B cell (primary cell): ENCODE measurements around the gene IFNE. TPM values are rescaled to one million over a fixed set of nuclear protein-coding genes. Genes with fewer than 3 reads are reported as not detected.

Source experiments
- ATAC-seq: fragments of 200-7000 bp; cut with Tn5 transposase; one replicate; pipeline ENCODE4 v1.10.0; 2021; ENCODE audit warnings: low read depth, mild to moderate bottlenecking, moderate number of reproducible peaks, moderate library complexity
- CTCF ChIA-PET: fragments of 350-600 bp; sonication (Branson Sonifier 250); formaldehyde crosslinking; loops from one replicate; lab custom pipeline; 2021; ENCODE audit warnings: antibody characterized with exemption, inconsistent platforms; lab: Charles Lee
- POLR2A ChIA-PET: fragments of 350-600 bp; sonication (Branson Sonifier 250); formaldehyde crosslinking; loops from one replicate; lab custom pipeline; 2021; ENCODE audit warnings: antibody characterized with exemption; lab: Charles Lee
- DNase-seq: peaks from one replicate; pipeline ENCODE4 v3.0.0; 2013
- H2AFZ ChIP-seq: 2 replicates; pipeline ENCODE4 v1.6.1; 2012; ENCODE audit warnings: mild to moderate bottlenecking, low read depth, low read length; ENCODE audit not compliant: insufficient read depth, poor library complexity, severe bottlenecking
- H3K27ac ChIP-seq, 2 donors: 1 replicate in 1 of 2; 2 replicates in 1 of 2; pipeline ENCODE4 v1.5.1; 2012 to 2013; ENCODE audit warnings: low read length in 2 of 2, mild to moderate bottlenecking in 2 of 2, moderate library complexity in 1 of 2
- H3K27me3 ChIP-seq, 4 experiments: fragments of 200-600 bp in 1 of 4; sonication (generic) in 1 of 4; replicated peaks in 1 of 4; 1 replicate in 2 of 4; 2 replicates in 2 of 4; pipeline versions ENCODE4 v1.6.1 to v1.7.0; 2013 to 2016; ENCODE audit warnings: low read length in 3 of 4, mild to moderate bottlenecking in 2 of 4, mixed read lengths in 1 of 4, moderate library complexity in 1 of 4; ENCODE audit not compliant: insufficient read depth in 4 of 4, control insufficient read depth in 3 of 4; ENCODE audit errors: control extremely low read depth in 1 of 4
- H3K36me3 ChIP-seq, 2 experiments: replicated peaks in 1 of 2; 1 replicate in 1 of 2; 2 replicates in 1 of 2; pipeline versions ENCODE4 v1.6.1 to v1.7.1; 2013; ENCODE audit warnings: low read length in 1 of 2; ENCODE audit not compliant: insufficient read depth in 2 of 2, control insufficient read depth in 1 of 2; ENCODE audit errors: control extremely low read depth in 1 of 2, extremely low read depth in 1 of 2
- H3K4me1 ChIP-seq, 2 donors: fragments of 200-600 bp in 1 of 2; sonication (generic) in 1 of 2; 1 replicate in 1 of 2; 2 replicates in 1 of 2; pipeline versions ENCODE4 v1.5.1 to v1.6.1; 2013 to 2017; ENCODE audit warnings: low read length in 2 of 2; ENCODE audit not compliant: control insufficient read depth in 2 of 2, insufficient read depth in 2 of 2
- H3K4me2 ChIP-seq: replicated peaks from 2 replicates; pipeline ENCODE3; 2012; ENCODE audit warnings: mild to moderate bottlenecking, low read depth, low read length; ENCODE audit not compliant: poor library complexity, severe bottlenecking
- H3K4me3 ChIP-seq, 5 experiments: fragments of 200-600 bp in 1 of 5; sonication (generic) in 1 of 5; 1 replicate in 3 of 5; 2 replicates in 2 of 5; pipeline versions ENCODE4 v1.5.1 to v1.7.0; 2011 to 2016; ENCODE audit warnings: low read length in 4 of 5, mild to moderate bottlenecking in 4 of 5, low read depth in 2 of 5, control low read depth in 1 of 5, moderate library complexity in 1 of 5; ENCODE audit not compliant: insufficient read depth in 1 of 5; ENCODE audit errors: control extremely low read depth in 1 of 5, extremely low read depth in 1 of 5
- H3K79me2 ChIP-seq: fragments of 200-600 bp; sonication (generic); one replicate; pipeline ENCODE4 v1.6.0; 2016; ENCODE audit warnings: low read length; ENCODE audit not compliant: control insufficient read depth, insufficient read depth
- H3K9ac ChIP-seq: fragments of 200-600 bp; sonication (generic); 2 replicates; pipeline ENCODE4 v1.6.1; 2017; ENCODE audit warnings: mild to moderate bottlenecking, low read length, moderate library complexity
- H3K9me3 ChIP-seq, 3 donors: one replicate each; pipeline versions ENCODE4 v1.6.1 to v1.7.1; 2013; ENCODE audit warnings: low read length in 2 of 3; ENCODE audit not compliant: control insufficient read depth in 2 of 3, insufficient read depth in 1 of 3; ENCODE audit errors: control extremely low read depth in 1 of 3
- H4K20me1 ChIP-seq: 2 replicates; pipeline ENCODE4 v1.6.0; 2012; ENCODE audit warnings: mild to moderate bottlenecking, low read length; ENCODE audit not compliant: insufficient read depth, control insufficient read depth, poor library complexity, severe bottlenecking
- H3K27ac Mint-ChIP-seq: one replicate; pipeline ENCODE4 v1.8.0; 2021; ENCODE audit warnings: mixed read lengths
- H3K27me3 Mint-ChIP-seq: one replicate; pipeline ENCODE4 v1.8.0; 2021; ENCODE audit warnings: mixed read lengths
- H3K4me1 Mint-ChIP-seq: one replicate; pipeline ENCODE4 v1.8.0; 2021; ENCODE audit warnings: mixed read lengths
- H3K4me3 Mint-ChIP-seq: one replicate; pipeline ENCODE4 v1.8.0; 2021; ENCODE audit warnings: mixed read lengths
- H3K9me3 Mint-ChIP-seq: one replicate; pipeline ENCODE4 v1.8.0; 2022; ENCODE audit warnings: mixed read lengths; ENCODE audit not compliant: insufficient read depth
- CTCF ChIP-seq: fragments of 200-600 bp; IDR thresholded peaks from one replicate; pipeline ENCODE4 v1.8.0; 2022; ENCODE audit warnings: antibody characterized with exemption, mild to moderate bottlenecking
- EZH2 ChIP-seq: IDR thresholded peaks from 2 replicates; pipeline ENCODE4 v1.6.1; 2012; ENCODE audit warnings: borderline replicate concordance, low read depth, mild to moderate bottlenecking, moderate library complexity, low read length; ENCODE audit not compliant: insufficient read depth, poor library complexity, severe bottlenecking
- WGBS: methylation state at CpG from one replicate; pipeline ENCODE4 v1.1.5; 2013; ENCODE audit warnings: missing lambda C conversion rate; ENCODE audit not compliant: insufficient coverage; 5-methylcytosine and 5-hydroxymethylcytosine counted together
- intact Hi-C: fragments of 100-400 bp; cut with micrococcal nuclease; formaldehyde crosslinking; loops from one replicate; pipeline ENCODE4 v1.10.0; 2022
- polyA plus RNA-seq: library from polyadenylated mRNA; depleted of rRNA; stranded (reverse); fragments of >200 nt; gene quantifications from 2 replicates; pipeline ENCODE4 v1.2.3, GENCODE V29; 2012
- total RNA-seq, 2 donors: library from RNA; stranded (reverse); fragments of 120-200 nt in 1 of 2; gene quantifications; 1 replicate in 1 of 2; 2 replicates in 1 of 2; pipeline versions ENCODE4 v1.2.3 to v1.2.4, GENCODE V29; 2013 to 2022

The IFNE gene
- total and polyA plus RNA-seq, 2 donors (not counting 1 experiment from before 2014, with no cell fraction given), result not detected

- Histone ChIP-seq H4K20me1 (no peaks in the 10 kb centered on the region), H3K27me3 (no peaks in the 10 kb centered on the region), H3K4me3 (no peak overlapping the region), H3K36me3 (no peaks in the 10 kb centered on the region), H3K79me2 (no peaks in the 10 kb centered on the region), H3K4me2 (no peak overlapping the region), H3K4me1 (no peaks in the 10 kb centered on the region), H2AFZ (no peak overlapping the region), H3K9ac (no peak overlapping the region), H3K9me3 (no peaks in the 10 kb centered on the region), H3K27ac (no peak overlapping the region)
- Mint-ChIP-seq H3K4me1 (no peaks in the 10 kb centered on the region), H3K9me3 (no peaks in the 10 kb centered on the region), H3K27ac (no peak overlapping the region), H3K4me3 (no peak overlapping the region), H3K27me3 (peaks cover 24% of the 10 kb centered on the region)
- TF ChIP-seq EZH2, result no peak
- TF ChIP-seq CTCF, result no peak
- intact Hi-C loops, result no loop called here
- ChIA-PET POLR2A (no interaction called here), CTCF (no interaction called here)
- no CpG with 5 or more reads among the region's 1 CpG for WGBS
- ATAC-seq (no peak), DNase-seq (no peak)
These were observed 39.3 kb upstream of the IFNE start for GRCh38 chr9:21521448-21521847.

GRCh38 chr9:21520501-21521228, 38.6 kb upstream of the IFNE start:
- Histone ChIP-seq H3K9ac (no peak overlapping the region), H3K4me1 (no peaks in the 10 kb centered on the region), H3K27ac (no peak overlapping the region), H2AFZ (no peak overlapping the region), H4K20me1 (no peaks in the 10 kb centered on the region), H3K27me3 (no peaks in the 10 kb centered on the region), H3K4me3 (no peak overlapping the region), H3K9me3 (no peaks in the 10 kb centered on the region), H3K36me3 (no peaks in the 10 kb centered on the region), H3K79me2 (no peaks in the 10 kb centered on the region), H3K4me2 (no peak overlapping the region)
- Mint-ChIP-seq H3K4me3 (no peak overlapping the region), H3K9me3 (no peaks in the 10 kb centered on the region), H3K27ac (no peak overlapping the region), H3K4me1 (no peaks in the 10 kb centered on the region), H3K27me3 (peaks cover 18% of the 10 kb centered on the region)
- DNase-seq, result no peak
- no CpG with 5 or more reads among the region's 5 CpGs for WGBS
- intact Hi-C loops, result no loop called here
- no peak for ATAC-seq
- ChIA-PET CTCF (no interaction called here), POLR2A (no interaction called here)
- TF ChIP-seq EZH2, result no peak
- TF ChIP-seq CTCF, result no peak
